ENCODE data around the gene BMPER. TPM values are rescaled to one million over a fixed set of nuclear protein-coding genes. Genes with fewer than 3 reads are reported as not detected.

The BMPER gene
- total and polyA plus RNA-seq, 8 donors, result 1.9 to 9.5 (median 4.6) TPM; not detected in 1

GRCh38 chr7:34054075-34054474 is 148.7 kb downstream of the BMPER start:
- 36 to 67% (median 56%) methylated on average over 3 of the region's 3 CpGs for WGBS, 5 donors
- H3K36me3 ChIP-seq, result peaks cover 0 to 62% (median 11%) of the 10 kb centered on the region in 4 donors
- TF ChIP-seq POLR2A (IDR thresholded peaks at IDR 0.05) (no peak), POLR2AphosphoS5 (IDR thresholded peaks at IDR 0.05) (no peak), EP300 (IDR thresholded peaks at IDR 0.05) (no peak), CTCF (IDR thresholded peaks at IDR 0.05) (no peak)

DNA sequence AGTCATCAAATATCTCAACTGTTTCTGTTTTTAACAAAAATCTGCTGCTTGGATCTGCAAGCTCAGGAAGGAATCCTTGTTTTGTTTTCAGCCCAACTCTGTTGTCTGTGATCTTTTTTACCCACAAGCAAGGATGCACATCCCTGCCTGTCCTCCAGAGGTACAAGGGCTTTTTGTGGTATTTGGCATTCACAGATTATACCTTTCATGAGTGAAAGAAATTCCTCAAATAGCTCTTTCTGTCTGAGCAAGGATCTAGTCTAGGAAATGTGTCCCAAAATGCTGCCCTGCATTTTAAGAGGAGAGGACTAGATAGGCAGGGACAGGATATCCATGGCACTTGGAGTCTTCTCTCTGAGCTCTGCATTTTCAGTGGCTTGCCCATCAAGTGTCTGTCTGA is 151.8 kb downstream of the BMPER start:
- Histone ChIP-seq H3K4me1 (peaks cover 0 to 23% (median 4%) of the 10 kb centered on the region in 4 donors), H3K4me3 (no peak overlapping the region), H3K9me3 (no peaks in the 10 kb centered on the region), H3K27ac (no peak overlapping the region), H3K27me3 (no peaks in the 10 kb centered on the region), H3K36me3 (peaks cover 0 to 56% (median 11%) of the 10 kb centered on the region in 4 donors)
- intact Hi-C loops (cut with DNase I; ENCODE audit: low total_unique reads), result no loop called here
- no peak for TF ChIP-seq POLR2AphosphoS5 (IDR thresholded peaks at IDR 0.05)
- TF ChIP-seq EP300 (IDR thresholded peaks at IDR 0.05), result no peak
- no peak for TF ChIP-seq POLR2A (IDR thresholded peaks at IDR 0.05)
- TF ChIP-seq CTCF (IDR thresholded peaks at IDR 0.05), result no peak
- DNase-seq, result no peak

More at GRCh38 chr7:34054075-34054474, 148.7 kb downstream of the BMPER start:
- Histone ChIP-seq H3K27ac (no peak overlapping the region), H3K4me3 (no peak overlapping the region), H3K4me1 (peaks cover 0 to under 1% (median 0%) of the 10 kb centered on the region in 4 donors), H3K27me3 (no peaks in the 10 kb centered on the region), H3K9me3 (no peaks in the 10 kb centered on the region)
- intact Hi-C loops (cut with DNase I; ENCODE audit: low total_unique reads), result no loop called here
- DNase-seq, result peak in 1 of 2 donors; percentile 39

GRCh38 chr7:34057956-34058355 is 152.6 kb downstream of the BMPER start:
- intact Hi-C loops (cut with DNase I; ENCODE audit: low total_unique reads), result no loop called here
- Histone ChIP-seq H3K4me3 (no peak overlapping the region), H3K27ac (no peak overlapping the region), H3K4me1 (peaks cover 0 to 23% (median 4%) of the 10 kb centered on the region in 4 donors), H3K27me3 (no peaks in the 10 kb centered on the region), H3K9me3 (no peaks in the 10 kb centered on the region), H3K36me3 (peaks cover 0 to 47% (median 11%) of the 10 kb centered on the region in 4 donors)
- 87 to 98% (median 92%) methylated on average over 5 of the region's 5 CpGs for WGBS, 5 donors
- no peak for TF ChIP-seq POLR2AphosphoS5 (IDR thresholded peaks at IDR 0.05)
- TF ChIP-seq EP300 (IDR thresholded peaks at IDR 0.05), result no peak
- no peak for TF ChIP-seq CTCF (IDR thresholded peaks at IDR 0.05)
- TF ChIP-seq POLR2A (IDR thresholded peaks at IDR 0.05), result no peak
- DNase-seq, result no peak

DNA sequence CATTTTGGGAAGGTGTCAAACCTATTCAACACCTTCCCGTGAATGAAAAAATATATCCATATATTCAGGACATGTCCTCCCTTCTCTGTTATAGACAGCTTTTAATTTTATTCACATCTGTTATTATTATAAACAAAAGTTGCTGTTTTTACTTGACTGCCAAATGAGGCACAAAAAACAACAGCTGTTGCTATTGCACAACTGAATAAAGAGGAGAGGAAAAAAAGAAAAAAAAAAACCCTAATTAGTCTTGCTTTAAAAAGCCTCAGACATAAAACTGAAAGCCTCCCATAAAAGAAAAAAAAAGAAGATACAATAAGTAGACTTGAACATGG is 153.4 kb downstream of the BMPER start:
- Histone ChIP-seq H3K36me3 (peaks cover 0 to 43% (median 11%) of the 10 kb centered on the region in 4 donors), H3K4me3 (no peak overlapping the region), H3K4me1 (peaks cover 0 to 23% (median 4%) of the 10 kb centered on the region in 4 donors), H3K27me3 (no peaks in the 10 kb centered on the region), H3K9me3 (no peaks in the 10 kb centered on the region), H3K27ac (peak overlapping the region in 2 of 5 donors; percentile 30)
- no peak for TF ChIP-seq POLR2AphosphoS5 (IDR thresholded peaks at IDR 0.05)
- no peak for TF ChIP-seq CTCF (IDR thresholded peaks at IDR 0.05)
- TF ChIP-seq POLR2A (IDR thresholded peaks at IDR 0.05), result no peak
- TF ChIP-seq EP300 (IDR thresholded peaks at IDR 0.05), result no peak
- intact Hi-C loops (cut with DNase I; ENCODE audit: low total_unique reads), result no loop called here
- DNase-seq, result no peak
- WGBS, 5 donors, result 65 to 84% (median 71%) methylated on average over 1 of the region's 1 CpG

Data from stomach (tissue), 9 donors.